Colon (tissue), 2 donors: ENCODE results near the gene CMAS.
"Not testable (repeated sequence)": the region's sequence is repeated elsewhere in the genome, so short reads cannot be mapped to it uniquely, and the experiment has no call there.

Experiments used
- FAIRE-seq: peaks from 2 replicates; lab custom pipeline; 2012; peaks lifted over from hg19 to GRCh38; lab: Jason Lieb, UNC
- donor health status: control.
- donor health status: control.

Gene CMAS

GRCh38 chr12:22047494-22047893, 1.5 kb downstream of the CMAS start:
- FAIRE-seq, result no peak

GRCh38 chr12:22048351-22049041, 2.5 kb downstream of the CMAS start:
- no peak for FAIRE-seq

- FAIRE-seq, result no peak
Observed at GRCh38 chr12:22050078-22050477, 4.1 kb downstream of the CMAS start.

GRCh38 chr12:22051114-22051698, 5.2 kb downstream of the CMAS start:
- no peak for FAIRE-seq

- not testable (repeated sequence) for FAIRE-seq
Observed at GRCh38 chr12:22052994-22053393, 7.0 kb downstream of the CMAS start.

GRCh38 chr12:22054155-22054554, 8.1 kb downstream of the CMAS start:
- no peak for FAIRE-seq

GRCh38 chr12:22056607-22057006, 10.6 kb downstream of the CMAS start:
- FAIRE-seq, result no peak

GRCh38 chr12:22059976-22060647, 14.1 kb downstream of the CMAS start:
- no peak for FAIRE-seq

GRCh38 chr12:22064968-22065367, 18.9 kb downstream of the CMAS start:
- FAIRE-seq, result no peak

- FAIRE-seq, result no peak
Observed at GRCh38 chr12:22066310-22066709, 20.3 kb downstream of the CMAS start.

- FAIRE-seq, result no peak
Observed at GRCh38 chr12:22069851-22070250, 23.8 kb downstream of the CMAS start.

- FAIRE-seq, result no peak
Observed at GRCh38 chr12:22082190-22082701, 36.2 kb downstream of the CMAS start.

- no peak for FAIRE-seq
Observed at GRCh38 chr12:22083167-22083566, 37.1 kb downstream of the CMAS start.

- no peak for FAIRE-seq
Observed at GRCh38 chr12:22084852-22085251, 38.8 kb downstream of the CMAS start.

- FAIRE-seq, result no peak
Observed at GRCh38 chr12:22088886-22089285, 42.9 kb downstream of the CMAS start.

GRCh38 chr12:22089486-22089885, 43.5 kb downstream of the CMAS start:
- FAIRE-seq, result no peak

- FAIRE-seq, result not testable (repeated sequence)
Observed at GRCh38 chr12:22099062-22099461, 53.0 kb downstream of the CMAS start.

GRCh38 chr12:22100958-22101748, 55.1 kb downstream of the CMAS start:
- no peak for FAIRE-seq

- FAIRE-seq, result no peak
Observed at GRCh38 chr12:22101749-22102243, 55.8 kb downstream of the CMAS start.

- no peak for FAIRE-seq
Observed at GRCh38 chr12:22103418-22103817, 57.4 kb downstream of the CMAS start.

GRCh38 chr12:22105542-22105941, 59.5 kb downstream of the CMAS start:
- no peak for FAIRE-seq

GRCh38 chr12:22110176-22110575, 64.2 kb downstream of the CMAS start:
- FAIRE-seq, result no peak
